ENCODE data around the gene TRIP13. TPM values are rescaled to one million over a fixed set of nuclear protein-coding genes. Genes with fewer than 3 reads are reported as not detected.

The TRIP13 gene
- total and polyA plus RNA-seq, 2 of the 13 experiments (the other 11 are each of a cell fraction or from before 2014, with no cell fraction given) = 13.5 to 33.0 TPM

DNA sequence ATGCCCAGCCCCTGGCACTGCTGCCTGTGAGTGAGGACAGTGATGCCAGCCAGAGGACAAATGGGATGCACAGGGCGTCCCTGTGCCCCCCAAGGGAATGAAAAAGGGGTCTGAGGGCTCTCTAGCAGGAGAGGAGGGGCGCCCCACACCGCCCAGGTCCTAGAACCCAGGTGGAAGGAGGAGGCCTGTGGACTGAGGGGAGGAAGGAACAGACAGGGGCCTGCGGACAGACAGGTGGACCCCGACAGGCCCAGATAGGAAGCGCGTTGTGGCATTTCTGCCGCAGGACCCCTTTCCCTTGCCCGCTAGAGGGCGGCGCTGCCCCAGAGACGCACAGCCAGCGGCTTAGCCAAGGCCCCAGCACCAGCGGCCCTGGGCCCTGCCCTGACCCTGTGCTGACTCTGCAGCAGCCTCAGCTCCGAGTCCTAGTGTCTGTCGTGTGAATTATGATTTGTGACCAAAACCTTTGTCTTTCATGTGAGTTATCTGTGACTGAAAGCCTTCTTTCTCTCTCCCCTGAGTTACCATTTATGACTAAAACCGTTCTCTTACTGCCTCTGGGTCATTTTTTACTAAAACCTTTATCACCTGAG, 30.7 kb downstream of the TRIP13 start (continued):
- TF ChIP-seq, protein P1, sequence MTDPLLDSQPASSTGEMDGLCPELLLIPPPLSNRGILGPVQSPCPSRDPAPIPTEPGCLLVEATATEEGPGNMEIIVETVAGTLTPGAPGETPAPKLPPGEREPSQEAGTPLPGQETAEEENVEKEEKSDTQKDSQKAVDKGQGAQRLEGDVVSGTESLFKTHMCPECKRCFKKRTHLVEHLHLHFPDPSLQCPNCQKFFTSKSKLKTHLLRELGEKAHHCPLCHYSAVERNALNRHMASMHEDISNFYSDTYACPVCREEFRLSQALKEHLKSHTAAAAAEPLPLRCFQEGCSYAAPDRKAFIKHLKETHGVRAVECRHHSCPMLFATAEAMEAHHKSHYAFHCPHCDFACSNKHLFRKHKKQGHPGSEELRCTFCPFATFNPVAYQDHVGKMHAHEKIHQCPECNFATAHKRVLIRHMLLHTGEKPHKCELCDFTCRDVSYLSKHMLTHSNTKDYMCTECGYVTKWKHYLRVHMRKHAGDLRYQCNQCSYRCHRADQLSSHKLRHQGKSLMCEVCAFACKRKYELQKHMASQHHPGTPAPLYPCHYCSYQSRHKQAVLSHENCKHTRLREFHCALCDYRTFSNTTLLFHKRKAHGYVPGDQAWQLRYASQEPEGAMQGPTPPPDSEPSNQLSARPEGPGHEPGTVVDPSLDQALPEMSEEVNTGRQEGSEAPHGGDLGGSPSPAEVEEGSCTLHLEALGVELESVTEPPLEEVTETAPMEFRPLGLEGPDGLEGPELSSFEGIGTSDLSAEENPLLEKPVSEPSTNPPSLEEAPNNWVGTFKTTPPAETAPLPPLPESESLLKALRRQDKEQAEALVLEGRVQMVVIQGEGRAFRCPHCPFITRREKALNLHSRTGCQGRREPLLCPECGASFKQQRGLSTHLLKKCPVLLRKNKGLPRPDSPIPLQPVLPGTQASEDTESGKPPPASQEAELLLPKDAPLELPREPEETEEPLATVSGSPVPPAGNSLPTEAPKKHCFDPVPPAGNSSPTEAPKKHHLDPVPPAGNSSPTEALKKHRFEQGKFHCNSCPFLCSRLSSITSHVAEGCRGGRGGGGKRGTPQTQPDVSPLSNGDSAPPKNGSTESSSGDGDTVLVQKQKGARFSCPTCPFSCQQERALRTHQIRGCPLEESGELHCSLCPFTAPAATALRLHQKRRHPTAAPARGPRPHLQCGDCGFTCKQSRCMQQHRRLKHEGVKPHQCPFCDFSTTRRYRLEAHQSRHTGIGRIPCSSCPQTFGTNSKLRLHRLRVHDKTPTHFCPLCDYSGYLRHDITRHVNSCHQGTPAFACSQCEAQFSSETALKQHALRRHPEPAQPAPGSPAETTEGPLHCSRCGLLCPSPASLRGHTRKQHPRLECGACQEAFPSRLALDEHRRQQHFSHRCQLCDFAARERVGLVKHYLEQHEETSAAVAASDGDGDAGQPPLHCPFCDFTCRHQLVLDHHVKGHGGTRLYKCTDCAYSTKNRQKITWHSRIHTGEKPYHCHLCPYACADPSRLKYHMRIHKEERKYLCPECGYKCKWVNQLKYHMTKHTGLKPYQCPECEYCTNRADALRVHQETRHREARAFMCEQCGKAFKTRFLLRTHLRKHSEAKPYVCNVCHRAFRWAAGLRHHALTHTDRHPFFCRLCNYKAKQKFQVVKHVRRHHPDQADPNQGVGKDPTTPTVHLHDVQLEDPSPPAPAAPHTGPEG (CRISPR knock-in tag; IDR thresholded peaks at IDR 0.05) = no peak
- peak; percentile 25; the same call in 1 of the 2 replicates for TF ChIP-seq HMG20A (CRISPR knock-in tag; IDR thresholded peaks at IDR 0.05; ENCODE audit: borderline replicate concordance)
- TF ChIP-seq ZFY (CRISPR knock-in tag; IDR thresholded peaks at IDR 0.05) = peak; percentile 68; the same call in 1 of the 2 replicates
- no peak for TF ChIP-seq TMF1 (CRISPR knock-in tag; IDR thresholded peaks at IDR 0.05; ENCODE audit: low read depth)
- TF ChIP-seq BCL6 (CRISPR knock-in tag; IDR thresholded peaks at IDR 0.05) = peak; percentile 39; the same call in 1 of the 2 replicates
- TF ChIP-seq ERF (CRISPR knock-in tag; IDR thresholded peaks at IDR 0.05) = peak; percentile 47; the same call in 1 of the 2 replicates
- 0 out of 2 replicates have a peak, but pooled peaks have one; percentile 41 for TF ChIP-seq BRCA1 (CRISPR knock-in tag; IDR thresholded peaks at IDR 0.05)
- TF ChIP-seq MAFK (conservative IDR thresholded peaks at IDR 0.05 in 1 of 2, IDR thresholded peaks at IDR 0.05 in 1 of 2; ENCODE audit: low read length in 2 of 2) = peak; percentile 53 to 65; a peak in 3 of 4 replicates
- peak; percentile 48; the same call in 1 of the 2 replicates for TF ChIP-seq ZNF788 (CRISPR knock-in tag; IDR thresholded peaks at IDR 0.05; ENCODE audit: borderline replicate concordance)
- peak; percentile 50; the same call in 1 of the 2 replicates for TF ChIP-seq MAFF (IDR thresholded peaks at IDR 0.05; ENCODE audit: low read depth, low read length)
- peak; percentile 65 for TF ChIP-seq SALL1 (CRISPR knock-in tag; IDR thresholded peaks at IDR 0.05)
- peak; percentile 20 for TF ChIP-seq YY1 (IDR thresholded peaks at IDR 0.05; ENCODE audit: insufficient read depth, insufficient replicate concordance, low read depth, low read length)
- TF ChIP-seq GABPB1 (CRISPR knock-in tag; IDR thresholded peaks at IDR 0.05) = peak; percentile 65; the same call in 1 of the 2 replicates
- TF ChIP-seq XBP1 (CRISPR knock-in tag; IDR thresholded peaks at IDR 0.05) = no peak
- TF ChIP-seq SMC3 (IDR thresholded peaks at IDR 0.05; ENCODE audit: low read length) = peak; percentile 47; the same call in 1 of the 2 replicates
- TF ChIP-seq RFXAP (CRISPR knock-in tag; IDR thresholded peaks at IDR 0.05; ENCODE audit: borderline replicate concordance) = peak; percentile 30; the same call in 1 of the 2 replicates
- TF ChIP-seq MED1 (CRISPR knock-in tag; IDR thresholded peaks at IDR 0.05) = peak; percentile 33; the same call in 1 of the 2 replicates
- TF ChIP-seq, protein P2, sequence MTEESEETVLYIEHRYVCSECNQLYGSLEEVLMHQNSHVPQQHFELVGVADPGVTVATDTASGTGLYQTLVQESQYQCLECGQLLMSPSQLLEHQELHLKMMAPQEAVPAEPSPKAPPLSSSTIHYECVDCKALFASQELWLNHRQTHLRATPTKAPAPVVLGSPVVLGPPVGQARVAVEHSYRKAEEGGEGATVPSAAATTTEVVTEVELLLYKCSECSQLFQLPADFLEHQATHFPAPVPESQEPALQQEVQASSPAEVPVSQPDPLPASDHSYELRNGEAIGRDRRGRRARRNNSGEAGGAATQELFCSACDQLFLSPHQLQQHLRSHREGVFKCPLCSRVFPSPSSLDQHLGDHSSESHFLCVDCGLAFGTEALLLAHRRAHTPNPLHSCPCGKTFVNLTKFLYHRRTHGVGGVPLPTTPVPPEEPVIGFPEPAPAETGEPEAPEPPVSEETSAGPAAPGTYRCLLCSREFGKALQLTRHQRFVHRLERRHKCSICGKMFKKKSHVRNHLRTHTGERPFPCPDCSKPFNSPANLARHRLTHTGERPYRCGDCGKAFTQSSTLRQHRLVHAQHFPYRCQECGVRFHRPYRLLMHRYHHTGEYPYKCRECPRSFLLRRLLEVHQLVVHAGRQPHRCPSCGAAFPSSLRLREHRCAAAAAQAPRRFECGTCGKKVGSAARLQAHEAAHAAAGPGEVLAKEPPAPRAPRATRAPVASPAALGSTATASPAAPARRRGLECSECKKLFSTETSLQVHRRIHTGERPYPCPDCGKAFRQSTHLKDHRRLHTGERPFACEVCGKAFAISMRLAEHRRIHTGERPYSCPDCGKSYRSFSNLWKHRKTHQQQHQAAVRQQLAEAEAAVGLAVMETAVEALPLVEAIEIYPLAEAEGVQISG (CRISPR knock-in tag; IDR thresholded peaks at IDR 0.05) = peak; percentile 43; the same call in 1 of the 2 replicates
- TF ChIP-seq SOX6 (IDR thresholded peaks at IDR 0.05) = no peak
- TF ChIP-seq SOX6 (CRISPR knock-in tag; IDR thresholded peaks at IDR 0.05) = 0 out of 2 replicates have a peak, but pooled peaks have one; percentile 30
- TF ChIP-seq, protein P3, sequence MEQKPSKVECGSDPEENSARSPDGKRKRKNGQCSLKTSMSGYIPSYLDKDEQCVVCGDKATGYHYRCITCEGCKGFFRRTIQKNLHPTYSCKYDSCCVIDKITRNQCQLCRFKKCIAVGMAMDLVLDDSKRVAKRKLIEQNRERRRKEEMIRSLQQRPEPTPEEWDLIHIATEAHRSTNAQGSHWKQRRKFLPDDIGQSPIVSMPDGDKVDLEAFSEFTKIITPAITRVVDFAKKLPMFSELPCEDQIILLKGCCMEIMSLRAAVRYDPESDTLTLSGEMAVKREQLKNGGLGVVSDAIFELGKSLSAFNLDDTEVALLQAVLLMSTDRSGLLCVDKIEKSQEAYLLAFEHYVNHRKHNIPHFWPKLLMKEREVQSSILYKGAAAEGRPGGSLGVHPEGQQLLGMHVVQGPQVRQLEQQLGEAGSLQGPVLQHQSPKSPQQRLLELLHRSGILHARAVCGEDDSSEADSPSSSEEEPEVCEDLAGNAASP (CRISPR knock-in tag; IDR thresholded peaks at IDR 0.05; ENCODE audit: borderline replicate concordance) = peak; percentile 53; the same call in 1 of the 2 replicates

Data from HepG2 (cell line).